HL-60 (cell line): ENCODE results near the gene EEA1.

Source experiments
- DNase-seq, 2 experiments: peaks; one replicate each; pipeline ENCODE4 v3.0.0-alpha.2; 2010 to 2020; ENCODE audit warnings: low read depth in 1 of 2, low spot score in 1 of 2
- H3K27ac ChIP-seq: fragments of 250-450 bp; sonication (Bioruptor Pico); replicated peaks from 2 replicates; pipeline ENCODE4 v1.5.1; 2020; ENCODE audit warnings: mild to moderate bottlenecking, moderate library complexity
- H3K27me3 ChIP-seq: fragments of 250-450 bp; sonication (Bioruptor Pico); 2 replicates; pipeline ENCODE4 v1.5.1; 2021; ENCODE audit warnings: mild to moderate bottlenecking, moderate library complexity; ENCODE audit not compliant: insufficient read depth, poor library complexity, severe bottlenecking
- H3K4me3 ChIP-seq: replicated peaks from 2 replicates; pipeline ENCODE4 v1.5.1; 2011; ENCODE audit warnings: mild to moderate bottlenecking, control low read depth, low read length; ENCODE audit not compliant: insufficient read depth
- CTCF ChIP-seq: IDR thresholded peaks from one replicate; pipeline ENCODE4 v1.5.1; 2011; ENCODE audit warnings: low read length, control low read depth, inconsistent platforms; ENCODE audit not compliant: insufficient read depth
- GABPA ChIP-seq: IDR thresholded peaks from 2 replicates; pipeline ENCODE4 v1.6.1; 2012; ENCODE audit warnings: low read depth
- POLR2AphosphoS5 ChIP-seq: IDR thresholded peaks from 2 replicates; pipeline ENCODE4 v1.6.1; 2012; ENCODE audit warnings: low read depth
- REST ChIP-seq: IDR thresholded peaks from 2 replicates; pipeline ENCODE4 v1.6.1; 2012; ENCODE audit warnings: low read depth; ENCODE audit not compliant: insufficient replicate concordance
- SPI1 ChIP-seq: IDR thresholded peaks from 2 replicates; pipeline ENCODE4 v1.6.1; 2012; ENCODE audit warnings: low read depth, mild to moderate bottlenecking, borderline replicate concordance

The EEA1 gene

GRCh38 chr12:92733661-92734060 lies 195.4 kb downstream of the EEA1 start:
- Histone ChIP-seq H3K27ac (no peak overlapping the region), H3K27me3 (no peaks in the 10 kb centered on the region), H3K4me3 (no peak overlapping the region)
- TF ChIP-seq SPI1 (no peak), CTCF (no peak), REST (no peak), POLR2AphosphoS5 (no peak), GABPA (no peak)
- DNase-seq, result no peak

GRCh38 chr12:92733181-92733580 lies 195.9 kb downstream of the EEA1 start:
- Histone ChIP-seq H3K4me3 (no peak overlapping the region), H3K27ac (no peak overlapping the region), H3K27me3 (no peaks in the 10 kb centered on the region)
- DNase-seq, result no peak
- TF ChIP-seq GABPA, result no peak
- no peak for TF ChIP-seq SPI1
- TF ChIP-seq POLR2AphosphoS5, result no peak
- no peak for TF ChIP-seq CTCF
- no peak for TF ChIP-seq REST

- no peak for DNase-seq
- H3K27me3 ChIP-seq, result no peaks in the 10 kb centered on the region
- TF ChIP-seq REST, result no peak
- TF ChIP-seq SPI1, result no peak
- TF ChIP-seq GABPA, result no peak
- TF ChIP-seq POLR2AphosphoS5, result no peak
- no peak for TF ChIP-seq CTCF
- H3K4me3 ChIP-seq, result no peak overlapping the region
- H3K27ac ChIP-seq, result no peak overlapping the region
These were observed 196.4 kb downstream of the EEA1 start for GRCh38 chr12:92732716-92733115.
